ENCODE measurements around the gene APOBEC3G. TPM values are rescaled to one million over a fixed set of nuclear protein-coding genes. Genes with fewer than 3 reads are reported as not detected.

Gene APOBEC3G
- total and polyA plus RNA-seq, 2 of the 4 experiments (the other 2 are of a cell fraction), result 5.3 to 7.0 TPM

GRCh38 chr22:39070186-39070585, 6.9 kb upstream of the APOBEC3G start:
- BruUV-seq (replicated peaks), result no TSS peak
- CTCF ChIA-PET, result no interaction called here
- dilution Hi-C loops (cut with HindIII; ENCODE audit: low sequenced_read_pairs, unreplicated experiment), result no loop called here

More at GRCh38 chr22:39070186-39070585, 6.9 kb upstream of the APOBEC3G start:
- Histone ChIP-seq H3K9me1 (ENCODE audit: insufficient read depth, low read length) (no peaks in the 10 kb centered on the region), H3K9me3 (ENCODE audit: control insufficient read depth, insufficient read depth, low read length) (no peaks in the 10 kb centered on the region), H3K36me3 (ENCODE audit: control insufficient read depth, insufficient read depth, low read length) (no peaks in the 10 kb centered on the region), H2BK120ac (ENCODE audit: low read depth, low read length) (no peak overlapping the region), H2AFZ (replicated peaks; ENCODE audit: low read length, poor library complexity) (no peak overlapping the region), H2AK5ac (ENCODE audit: low read depth, low read length) (no peak overlapping the region), H3K14ac (replicated peaks; ENCODE audit: low read depth, low read length) (no peak overlapping the region), H2BK5ac (ENCODE audit: low read depth, low read length, poor library complexity, severe bottlenecking) (no peak overlapping the region), H3K27me3 (ENCODE audit: control insufficient read depth, insufficient read depth, low read length) (peaks cover 25% of the 10 kb centered on the region), H3K18ac (ENCODE audit: low read depth, low read length) (no peak overlapping the region), H2BK20ac (ENCODE audit: low read depth, low read length) (no peak overlapping the region), H3K4me3 (ENCODE audit: insufficient read depth, low read depth, low read length) (no peak overlapping the region), H4K20me1 (ENCODE audit: insufficient read depth, low read length) (no peaks in the 10 kb centered on the region), H3K23ac (ENCODE audit: low read depth, low read length) (no peak overlapping the region), H3K4me1 (ENCODE audit: control insufficient read depth, insufficient read depth, low read length) (no peaks in the 10 kb centered on the region), H2AK9ac (replicated peaks; ENCODE audit: low read depth, low read length, poor library complexity) (no peak overlapping the region), H4K91ac (ENCODE audit: insufficient read depth, low read depth, low read length) (no peak overlapping the region), H4K5ac (ENCODE audit: low read depth, low read length) (no peak overlapping the region), H3K4me2 (ENCODE audit: low read depth, low read length) (no peak overlapping the region), H2BK15ac (ENCODE audit: low read depth, low read length) (no peak overlapping the region), H3K79me1 (ENCODE audit: low read depth in 1 of 2, low read length in 2 of 2) (no peaks in the 10 kb centered on the region), H3K4ac (ENCODE audit: low read depth, low read length) (no peak overlapping the region), H3K9ac (ENCODE audit: low read depth, low read length) (no peak overlapping the region), H3K56ac (ENCODE audit: extremely low read depth, insufficient read depth, low read length) (no peak overlapping the region), H3K27ac (ENCODE audit: insufficient read depth, low read length) (no peak overlapping the region), H4K8ac (ENCODE audit: low read depth in 2 of 2, low read length in 2 of 2) (no peak overlapping the region)
- 100% methylated on average over 2 of the region's 7 CpGs; no CpG with 5 or more reads in 1 of the 2 experiments for WGBS, 2 experiments (ENCODE audit: extremely low coverage in 2 of 2, insufficient read length in 1 of 2)
- ATAC-seq (ENCODE audit: low read depth) (no peak), DNase-seq (no peak)
- intact Hi-C loops (cut with micrococcal nuclease), result no loop called here
- POLR2A ChIA-PET (ENCODE audit: unreplicated experiment), result no interaction called here
- in situ Hi-C loops (cut with MboI; ENCODE audit: low sequenced_read_pairs), result no loop called here
- TF ChIP-seq MAFK (IDR thresholded peaks at IDR 0.05; ENCODE audit: low read depth, low read length) (no peak), CEBPB (IDR thresholded peaks at IDR 0.05; ENCODE audit: low read depth, low read length) (no peak), ELK1 (IDR thresholded peaks at IDR 0.05; ENCODE audit: borderline replicate concordance, low read depth, low read length) (no peak), RCOR1 (IDR thresholded peaks at IDR 0.05; ENCODE audit: insufficient replicate concordance, low read length) (no peak), FOS (IDR thresholded peaks at IDR 0.05; ENCODE audit: low read depth, low read length) (no peak), RFX5 (IDR thresholded peaks at IDR 0.05; ENCODE audit: low read depth, low read length) (no peak), MAZ (IDR thresholded peaks at IDR 0.05; ENCODE audit: borderline replicate concordance, low read depth, low read length) (no peak), POLR2A (IDR thresholded peaks at IDR 0.05; ENCODE audit: low read depth, low read length) (no peak), NFE2L2 (IDR thresholded peaks at IDR 0.05; ENCODE audit: low read depth, low read length) (no peak), RAD21 (IDR thresholded peaks at IDR 0.05; ENCODE audit: low read length) (no peak), BHLHE40 (IDR thresholded peaks at IDR 0.05; ENCODE audit: low read depth, low read length) (no peak), MXI1 (IDR thresholded peaks at IDR 0.05; ENCODE audit: borderline replicate concordance, low read depth, low read length) (no peak)
- TF ChIP-seq, protein P1, sequence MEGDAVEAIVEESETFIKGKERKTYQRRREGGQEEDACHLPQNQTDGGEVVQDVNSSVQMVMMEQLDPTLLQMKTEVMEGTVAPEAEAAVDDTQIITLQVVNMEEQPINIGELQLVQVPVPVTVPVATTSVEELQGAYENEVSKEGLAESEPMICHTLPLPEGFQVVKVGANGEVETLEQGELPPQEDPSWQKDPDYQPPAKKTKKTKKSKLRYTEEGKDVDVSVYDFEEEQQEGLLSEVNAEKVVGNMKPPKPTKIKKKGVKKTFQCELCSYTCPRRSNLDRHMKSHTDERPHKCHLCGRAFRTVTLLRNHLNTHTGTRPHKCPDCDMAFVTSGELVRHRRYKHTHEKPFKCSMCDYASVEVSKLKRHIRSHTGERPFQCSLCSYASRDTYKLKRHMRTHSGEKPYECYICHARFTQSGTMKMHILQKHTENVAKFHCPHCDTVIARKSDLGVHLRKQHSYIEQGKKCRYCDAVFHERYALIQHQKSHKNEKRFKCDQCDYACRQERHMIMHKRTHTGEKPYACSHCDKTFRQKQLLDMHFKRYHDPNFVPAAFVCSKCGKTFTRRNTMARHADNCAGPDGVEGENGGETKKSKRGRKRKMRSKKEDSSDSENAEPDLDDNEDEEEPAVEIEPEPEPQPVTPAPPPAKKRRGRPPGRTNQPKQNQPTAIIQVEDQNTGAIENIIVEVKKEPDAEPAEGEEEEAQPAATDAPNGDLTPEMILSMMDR (conservative IDR thresholded peaks at IDR 0.05; ENCODE audit: low read depth, low read length), result no peak
- TF ChIP-seq, protein P2, sequence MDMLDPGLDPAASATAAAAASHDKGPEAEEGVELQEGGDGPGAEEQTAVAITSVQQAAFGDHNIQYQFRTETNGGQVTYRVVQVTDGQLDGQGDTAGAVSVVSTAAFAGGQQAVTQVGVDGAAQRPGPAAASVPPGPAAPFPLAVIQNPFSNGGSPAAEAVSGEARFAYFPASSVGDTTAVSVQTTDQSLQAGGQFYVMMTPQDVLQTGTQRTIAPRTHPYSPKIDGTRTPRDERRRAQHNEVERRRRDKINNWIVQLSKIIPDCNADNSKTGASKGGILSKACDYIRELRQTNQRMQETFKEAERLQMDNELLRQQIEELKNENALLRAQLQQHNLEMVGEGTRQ (IDR thresholded peaks at IDR 0.05; ENCODE audit: low read depth, low read length), result no peak
